Measurements from ENCODE around the gene PPM1J.

The PPM1J gene

GRCh38 chr1:112687785-112688496 is 27.2 kb downstream of the PPM1J start:
- Histone ChIP-seq H3F3A (ENCODE audit: low read depth) (no peaks in the 10 kb centered on the region), H2AFZ (ENCODE audit: low read length) (no peak overlapping the region), H3K79me2 (ENCODE audit: insufficient read depth, low read length) (peaks cover 9% of the 10 kb centered on the region; the same call in 1 of the 2 replicates), H3K9me3 (ENCODE audit: insufficient read depth, low read depth, low read length) (no peaks in the 10 kb centered on the region), H3K4me3 (ENCODE audit: low read length, poor library complexity, severe bottlenecking) (no peak overlapping the region), H4K20me1 (ENCODE audit: insufficient read depth, low read length, poor library complexity, severe bottlenecking) (peaks cover 3% of the 10 kb centered on the region), H3K4me1 (ENCODE audit: insufficient read depth, low read length, poor library complexity, severe bottlenecking) (no peaks in the 10 kb centered on the region), H3K9me2 (replicated peaks; ENCODE audit: low read depth, low read length) (no peaks in the 10 kb centered on the region), H3K27me3 (ENCODE audit: insufficient read depth, low read length, poor library complexity, severe bottlenecking) (no peaks in the 10 kb centered on the region), H3K4me2 (ENCODE audit: low read depth, low read length, poor library complexity, severe bottlenecking) (no peak overlapping the region), H3K36me3 (ENCODE audit: insufficient read depth, low read length) (peaks cover 30% of the 10 kb centered on the region; the same call in 1 of the 2 replicates), H3K9ac (ENCODE audit: low read depth, low read length, poor library complexity, severe bottlenecking) (peak overlapping the region; percentile 12)
- TF ChIP-seq EZH2phosphoT487 (IDR thresholded peaks at IDR 0.05; ENCODE audit: borderline replicate concordance) (no peak), CTCF (conservative IDR thresholded peaks at IDR 0.05; ENCODE audit: low read length) (no peak)

- H4K20me1 ChIP-seq (ENCODE audit: insufficient read depth, low read length, poor library complexity, severe bottlenecking): peaks cover 3% of the 10 kb centered on the region
- no peaks in the 10 kb centered on the region for H3K27me3 ChIP-seq (ENCODE audit: insufficient read depth, low read length, poor library complexity, severe bottlenecking)
- H3K9me3 ChIP-seq (ENCODE audit: insufficient read depth, low read depth, low read length): no peaks in the 10 kb centered on the region
- no peak overlapping the region for H2AFZ ChIP-seq (ENCODE audit: low read length)
- no peaks in the 10 kb centered on the region for H3K4me1 ChIP-seq (ENCODE audit: insufficient read depth, low read length, poor library complexity, severe bottlenecking)
- peak overlapping the region; percentile 12 for H3K9ac ChIP-seq (ENCODE audit: low read depth, low read length, poor library complexity, severe bottlenecking)
- no peaks in the 10 kb centered on the region for H3K9me2 ChIP-seq (replicated peaks; ENCODE audit: low read depth, low read length)
- H3K79me2 ChIP-seq (ENCODE audit: insufficient read depth, low read length): peaks cover 9% of the 10 kb centered on the region; the same call in 1 of the 2 replicates
- H3K4me3 ChIP-seq (ENCODE audit: low read length, poor library complexity, severe bottlenecking): no peak overlapping the region
- no peaks in the 10 kb centered on the region for H3F3A ChIP-seq (ENCODE audit: low read depth)
- no peak for TF ChIP-seq CTCF (conservative IDR thresholded peaks at IDR 0.05; ENCODE audit: low read length)
- TF ChIP-seq EZH2phosphoT487 (IDR thresholded peaks at IDR 0.05; ENCODE audit: borderline replicate concordance): no peak
- H3K36me3 ChIP-seq (ENCODE audit: insufficient read depth, low read length): peaks cover 24% of the 10 kb centered on the region; the same call in 1 of the 2 replicates
- no peak overlapping the region for H3K4me2 ChIP-seq (ENCODE audit: low read depth, low read length, poor library complexity, severe bottlenecking)
Measured at GRCh38 chr1:112687361-112687760, 27.8 kb downstream of the PPM1J start.

- Histone ChIP-seq H3K36me3 (ENCODE audit: insufficient read depth, low read length) (peaks cover 19% of the 10 kb centered on the region; the same call in 1 of the 2 replicates), H2AFZ (ENCODE audit: low read length) (no peak overlapping the region), H3K9ac (ENCODE audit: low read depth, low read length, poor library complexity, severe bottlenecking) (no peak overlapping the region), H3F3A (ENCODE audit: low read depth) (no peaks in the 10 kb centered on the region), H3K9me3 (ENCODE audit: insufficient read depth, low read depth, low read length) (no peaks in the 10 kb centered on the region), H4K20me1 (ENCODE audit: insufficient read depth, low read length, poor library complexity, severe bottlenecking) (peaks cover 3% of the 10 kb centered on the region), H3K4me2 (ENCODE audit: low read depth, low read length, poor library complexity, severe bottlenecking) (no peak overlapping the region), H3K4me3 (ENCODE audit: low read length, poor library complexity, severe bottlenecking) (no peak overlapping the region), H3K4me1 (ENCODE audit: insufficient read depth, low read length, poor library complexity, severe bottlenecking) (no peaks in the 10 kb centered on the region), H3K27me3 (ENCODE audit: insufficient read depth, low read length, poor library complexity, severe bottlenecking) (no peaks in the 10 kb centered on the region), H3K9me2 (replicated peaks; ENCODE audit: low read depth, low read length) (no peaks in the 10 kb centered on the region), H3K79me2 (ENCODE audit: insufficient read depth, low read length) (peaks cover 9% of the 10 kb centered on the region; the same call in 1 of the 2 replicates)
- TF ChIP-seq EZH2phosphoT487 (IDR thresholded peaks at IDR 0.05; ENCODE audit: borderline replicate concordance) (no peak), CTCF (conservative IDR thresholded peaks at IDR 0.05; ENCODE audit: low read length) (no peak)
Measured at GRCh38 chr1:112686835-112687234, 28.3 kb downstream of the PPM1J start.

All from Loucy (cell line).